ENCODE results near the gene SH3D21. TPM values are rescaled to one million over a fixed set of nuclear protein-coding genes. Genes with fewer than 3 reads are reported as not detected.

SH3D21 gene
- total RNA-seq, 2 donors from 2014 or later = 8.1 to 16.3 TPM

- Mint-ChIP-seq H3K27ac (no peak overlapping the region), H3K9me3 (no peaks in the 10 kb centered on the region), H3K4me1 (ENCODE audit: low read depth) (peaks cover 23% of the 10 kb centered on the region), H3K4me3 (no peak overlapping the region), H3K36me3 (ENCODE audit: insufficient read depth in 2 of 2) (no peaks in the 10 kb centered on the region), H3K27me3 (ENCODE audit: low read depth) (peaks cover 21% of the 10 kb centered on the region)
- ATAC-seq (replicated peaks in 1 of 2) (peak; percentile 23 to 44), DNase-seq (no peak)
Measured at GRCh38 chr1:36327421-36328087, 21.4 kb downstream of the SH3D21 start.

- DNase-seq (no peak), ATAC-seq (replicated peaks in 1 of 2) (no peak)
- H3K4me3 Mint-ChIP-seq = no peak overlapping the region
- peaks cover 21% of the 10 kb centered on the region for H3K27me3 Mint-ChIP-seq (ENCODE audit: low read depth)
- peaks cover 23% of the 10 kb centered on the region for H3K4me1 Mint-ChIP-seq (ENCODE audit: low read depth)
- no peaks in the 10 kb centered on the region for H3K36me3 Mint-ChIP-seq (ENCODE audit: insufficient read depth in 2 of 2)
- H3K27ac Mint-ChIP-seq = no peak overlapping the region
- no peaks in the 10 kb centered on the region for H3K9me3 Mint-ChIP-seq
Measured at GRCh38 chr1:36328088-36328480, 21.9 kb downstream of the SH3D21 start.

DNA sequence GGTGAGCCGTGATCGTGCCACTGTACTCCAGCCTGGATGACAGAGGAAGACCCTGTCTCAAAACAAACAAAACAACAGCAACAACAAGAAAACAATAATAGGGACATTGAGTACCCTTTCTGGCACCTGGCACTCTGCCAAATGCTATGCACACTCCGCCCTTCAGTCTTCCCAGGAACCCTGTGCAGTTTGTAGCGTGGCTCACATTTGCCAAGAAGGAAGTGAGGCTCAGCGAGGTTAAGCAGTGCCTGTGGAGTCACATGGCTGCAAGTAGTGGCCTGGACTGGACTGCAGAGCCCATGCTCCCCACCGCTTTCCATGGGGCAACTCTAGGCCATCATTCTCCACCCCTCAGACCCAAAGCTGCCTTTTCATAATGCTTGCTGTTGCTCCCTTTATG is 22.5 kb downstream of the SH3D21 start:
- DNase-seq = no peak
- peaks cover 21% of the 10 kb centered on the region for H3K27me3 Mint-ChIP-seq (ENCODE audit: low read depth)
- H3K9me3 Mint-ChIP-seq = no peaks in the 10 kb centered on the region
- H3K36me3 Mint-ChIP-seq (ENCODE audit: insufficient read depth in 2 of 2) = no peaks in the 10 kb centered on the region
- no peak overlapping the region for H3K27ac Mint-ChIP-seq
- no peak overlapping the region for H3K4me3 Mint-ChIP-seq
- no peak for ATAC-seq (replicated peaks in 1 of 2)
- peaks cover 23% of the 10 kb centered on the region for H3K4me1 Mint-ChIP-seq (ENCODE audit: low read depth)

- Mint-ChIP-seq H3K4me3 (no peak overlapping the region), H3K9me3 (no peaks in the 10 kb centered on the region), H3K27me3 (ENCODE audit: low read depth) (peaks cover 15% of the 10 kb centered on the region), H3K27ac (no peak overlapping the region), H3K4me1 (ENCODE audit: low read depth) (peaks cover 17% of the 10 kb centered on the region), H3K36me3 (ENCODE audit: insufficient read depth in 2 of 2) (no peaks in the 10 kb centered on the region)
- ATAC-seq (replicated peaks in 1 of 2) = no peak
- DNase-seq = no peak
Measured at GRCh38 chr1:36329817-36330216, 23.6 kb downstream of the SH3D21 start.

GRCh38 chr1:36330940-36331339 is 24.8 kb downstream of the SH3D21 start:
- no peaks in the 10 kb centered on the region for H3K36me3 Mint-ChIP-seq (ENCODE audit: insufficient read depth in 2 of 2)
- H3K27me3 Mint-ChIP-seq (ENCODE audit: low read depth) = peaks cover 14% of the 10 kb centered on the region
- no peak for ATAC-seq (replicated peaks in 1 of 2)
- H3K4me1 Mint-ChIP-seq (ENCODE audit: low read depth) = peaks cover 15% of the 10 kb centered on the region
- no peak overlapping the region for H3K4me3 Mint-ChIP-seq
- no peaks in the 10 kb centered on the region for H3K9me3 Mint-ChIP-seq
- no peak overlapping the region for H3K27ac Mint-ChIP-seq
- DNase-seq = no peak

- ATAC-seq (replicated peaks in 1 of 2) (no peak), DNase-seq (no peak)
- Mint-ChIP-seq H3K4me3 (no peak overlapping the region), H3K9me3 (no peaks in the 10 kb centered on the region), H3K27me3 (ENCODE audit: low read depth) (no peaks in the 10 kb centered on the region), H3K36me3 (ENCODE audit: insufficient read depth in 2 of 2) (no peaks in the 10 kb centered on the region), H3K4me1 (ENCODE audit: low read depth) (no peaks in the 10 kb centered on the region), H3K27ac (no peak overlapping the region)
Measured at GRCh38 chr1:36337830-36338229, 31.7 kb downstream of the SH3D21 start.

GRCh38 chr1:36339215-36339614 is 33.0 kb downstream of the SH3D21 start:
- no peak overlapping the region for H3K27ac Mint-ChIP-seq
- no peak overlapping the region for H3K4me3 Mint-ChIP-seq

GRCh38 chr1:36339615-36340014 is 33.4 kb downstream of the SH3D21 start:
- H3K27me3 Mint-ChIP-seq (ENCODE audit: low read depth) = no peaks in the 10 kb centered on the region
- ATAC-seq (replicated peaks in 1 of 2) = no peak
- no peaks in the 10 kb centered on the region for H3K4me1 Mint-ChIP-seq (ENCODE audit: low read depth)
- H3K9me3 Mint-ChIP-seq = no peaks in the 10 kb centered on the region
- H3K36me3 Mint-ChIP-seq (ENCODE audit: insufficient read depth in 2 of 2) = no peaks in the 10 kb centered on the region
- H3K27ac Mint-ChIP-seq = no peak overlapping the region
- H3K4me3 Mint-ChIP-seq = no peak overlapping the region
- DNase-seq = no peak

More at GRCh38 chr1:36339215-36339614, 33.0 kb downstream of the SH3D21 start:
- ATAC-seq (replicated peaks in 1 of 2) (no peak), DNase-seq (no peak)
- no peaks in the 10 kb centered on the region for H3K4me1 Mint-ChIP-seq (ENCODE audit: low read depth)
- no peaks in the 10 kb centered on the region for H3K36me3 Mint-ChIP-seq (ENCODE audit: insufficient read depth in 2 of 2)
- no peaks in the 10 kb centered on the region for H3K27me3 Mint-ChIP-seq (ENCODE audit: low read depth)
- no peaks in the 10 kb centered on the region for H3K9me3 Mint-ChIP-seq

GRCh38 chr1:36341626-36342320 is 35.6 kb downstream of the SH3D21 start:
- H3K4me1 Mint-ChIP-seq (ENCODE audit: low read depth) = no peaks in the 10 kb centered on the region
- peaks cover 0 to 1% of the 10 kb centered on the region in 2 donors for H3K36me3 Mint-ChIP-seq (ENCODE audit: insufficient read depth in 2 of 2)
- ATAC-seq (replicated peaks in 1 of 2) = no peak
- H3K27me3 Mint-ChIP-seq (ENCODE audit: low read depth) = no peaks in the 10 kb centered on the region
- H3K4me3 Mint-ChIP-seq = no peak overlapping the region
- H3K9me3 Mint-ChIP-seq = no peaks in the 10 kb centered on the region
- no peak overlapping the region for H3K27ac Mint-ChIP-seq
- DNase-seq = no peak

GRCh38 chr1:36342426-36343185 is 36.4 kb downstream of the SH3D21 start:
- DNase-seq (peak; percentile 60 to 65), ATAC-seq (replicated peaks in 1 of 2) (peak; percentile 73 to 76)
- no peaks in the 10 kb centered on the region for H3K27me3 Mint-ChIP-seq (ENCODE audit: low read depth)
- H3K4me3 Mint-ChIP-seq = no peak overlapping the region
- no peaks in the 10 kb centered on the region for H3K9me3 Mint-ChIP-seq
- peaks cover 0 to 1% of the 10 kb centered on the region in 2 donors for H3K36me3 Mint-ChIP-seq (ENCODE audit: insufficient read depth in 2 of 2)
- no peak overlapping the region for H3K27ac Mint-ChIP-seq
- no peaks in the 10 kb centered on the region for H3K4me1 Mint-ChIP-seq (ENCODE audit: low read depth)

DNA sequence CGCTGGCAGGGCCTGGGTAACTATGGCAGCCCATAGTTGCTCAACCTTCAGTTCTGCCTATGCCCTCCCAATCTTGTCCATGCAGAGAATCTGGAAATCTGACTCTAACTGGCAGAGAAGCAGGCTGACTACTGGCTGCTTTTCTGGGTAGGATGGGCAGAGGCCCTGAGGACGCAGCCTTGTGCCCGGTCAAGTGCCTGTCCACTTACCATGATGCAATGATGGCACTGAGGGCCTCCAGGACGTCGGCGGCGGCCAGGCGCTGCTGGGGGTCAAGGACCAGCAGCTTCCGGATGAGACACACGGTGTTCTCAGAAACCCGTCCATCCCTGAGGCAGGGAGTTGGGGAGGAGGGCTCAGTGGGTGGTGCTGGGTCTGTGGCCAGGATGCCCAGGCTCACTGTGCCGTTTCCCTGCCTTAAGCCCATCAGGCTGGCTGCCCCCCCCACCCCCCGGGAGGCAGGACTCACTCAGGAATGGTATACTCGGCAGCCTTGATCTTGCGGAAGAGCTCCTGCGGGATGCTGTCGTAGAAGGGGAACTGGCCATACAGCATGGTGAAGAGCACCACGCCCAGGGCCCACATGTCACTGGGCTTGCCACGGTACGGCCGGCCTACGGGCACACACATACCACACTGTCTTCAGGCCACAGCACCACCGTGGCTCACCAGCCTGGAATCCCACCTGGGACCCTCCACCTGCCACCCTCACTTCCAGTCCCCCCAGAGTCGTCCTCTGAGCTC is 37.7 kb downstream of the SH3D21 start:
- Mint-ChIP-seq H3K4me1 (ENCODE audit: low read depth) (no peaks in the 10 kb centered on the region), H3K9me3 (no peaks in the 10 kb centered on the region), H3K27ac (no peak overlapping the region), H3K36me3 (ENCODE audit: insufficient read depth in 2 of 2) (peaks cover 0 to 7% of the 10 kb centered on the region in 2 donors), H3K27me3 (ENCODE audit: low read depth) (no peaks in the 10 kb centered on the region), H3K4me3 (no peak overlapping the region)
- DNase-seq (no peak), ATAC-seq (replicated peaks in 1 of 2) (no peak)

- Mint-ChIP-seq H3K4me3 (no peak overlapping the region), H3K4me1 (ENCODE audit: low read depth) (no peaks in the 10 kb centered on the region)
Measured at GRCh38 chr1:36344395-36344680, 38.2 kb downstream of the SH3D21 start.

DNA sequence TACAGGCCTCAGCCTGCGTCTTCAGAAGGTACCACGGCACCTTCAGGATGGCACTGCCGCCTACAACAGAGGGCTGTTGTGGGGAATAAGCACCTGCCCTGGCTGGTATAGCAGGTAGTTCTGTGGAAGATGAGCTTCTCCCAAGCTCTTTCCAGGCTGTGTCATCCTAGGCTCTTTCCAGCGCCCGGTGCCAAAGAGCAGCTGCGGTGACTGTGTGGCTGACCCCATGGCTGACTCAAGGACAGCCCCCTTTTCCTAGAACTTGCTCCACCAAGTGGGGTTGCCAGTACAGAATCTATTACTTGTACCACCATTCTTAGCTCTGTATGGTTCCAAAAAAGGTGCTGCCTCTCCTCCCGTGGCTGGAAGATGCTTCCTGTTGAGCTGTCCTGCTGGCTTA is 39.2 kb downstream of the SH3D21 start:
- H3K36me3 Mint-ChIP-seq (ENCODE audit: insufficient read depth in 2 of 2) = peaks cover 0 to 7% of the 10 kb centered on the region in 2 donors
- H3K27me3 Mint-ChIP-seq (ENCODE audit: low read depth) = no peaks in the 10 kb centered on the region

More at GRCh38 chr1:36344395-36344680, 38.2 kb downstream of the SH3D21 start:
- Mint-ChIP-seq H3K27ac (no peak overlapping the region), H3K27me3 (ENCODE audit: low read depth) (no peaks in the 10 kb centered on the region), H3K9me3 (no peaks in the 10 kb centered on the region), H3K36me3 (ENCODE audit: insufficient read depth in 2 of 2) (peaks cover 0 to 7% of the 10 kb centered on the region in 2 donors)
- ATAC-seq (replicated peaks in 1 of 2) (no peak), DNase-seq (no peak)

More for the DNA sequence above, 39.2 kb downstream of the SH3D21 start:
- H3K27ac Mint-ChIP-seq = no peak overlapping the region
- no peak overlapping the region for H3K4me3 Mint-ChIP-seq
- peaks cover 4% of the 10 kb centered on the region for H3K4me1 Mint-ChIP-seq (ENCODE audit: low read depth)
- no peak for ATAC-seq (replicated peaks in 1 of 2)
- no peak for DNase-seq
- no peaks in the 10 kb centered on the region for H3K9me3 Mint-ChIP-seq

Data from activated T-cell treated with anti-CD3 and anti-CD28 coated beads, Interleukin-2, amount 50 U/mL, for 72 hours (primary cell).